Ectodermal cell (in vitro differentiated cells): ENCODE data around the gene PGS1.
A peak's percentile ranks its signal among the peaks of the same experiment; 100 is the strongest.

Source experiments
- H3K27ac ChIP-seq: 2 replicates; pipeline ENCODE4 v1.7.0; 2013; ENCODE audit warnings: mild to moderate bottlenecking, low read depth, low read length; ENCODE audit not compliant: insufficient read depth, poor library complexity, severe bottlenecking
- H3K27me3 ChIP-seq: 2 replicates; pipeline ENCODE4 v1.7.0; 2013; ENCODE audit warnings: mild to moderate bottlenecking, low read length; ENCODE audit not compliant: insufficient read depth, control insufficient read depth, poor library complexity, severe bottlenecking
- H3K36me3 ChIP-seq: one replicate; pipeline ENCODE4 v1.7.0; 2013; ENCODE audit warnings: low read length; ENCODE audit not compliant: control insufficient read depth, insufficient read depth
- H3K4me1 ChIP-seq: one replicate; pipeline ENCODE4 v1.7.0; 2013; ENCODE audit warnings: low read length; ENCODE audit not compliant: control insufficient read depth, insufficient read depth
- H3K4me3 ChIP-seq: 2 replicates; pipeline ENCODE4 v1.7.0; 2013; ENCODE audit warnings: low read depth, low read length, control low read depth; ENCODE audit not compliant: insufficient read depth
- H3K9me3 ChIP-seq: 2 replicates; pipeline ENCODE4 v1.7.0; 2013; ENCODE audit warnings: mild to moderate bottlenecking, low read length, moderate library complexity; ENCODE audit not compliant: control insufficient read depth
- WGBS, 2 experiments: methylation state at CpG; one replicate each; pipeline ENCODE4 v1.1.7; 2013; ENCODE audit warnings: missing lambda C conversion rate in 2 of 2; 5-methylcytosine and 5-hydroxymethylcytosine counted together

Gene PGS1

GRCh38 chr17:78374189-78374588, 4.3 kb upstream of the PGS1 start:
- Histone ChIP-seq H3K4me3 (no peak overlapping the region), H3K27me3 (no peaks in the 10 kb centered on the region), H3K27ac (peak overlapping the region; percentile 68), H3K4me1 (peaks cover 49% of the 10 kb centered on the region), H3K36me3 (no peaks in the 10 kb centered on the region), H3K9me3 (no peaks in the 10 kb centered on the region)
- WGBS, 2 experiments, result 45 to 49% methylated on average over 6 of the region's 6 CpGs

- Histone ChIP-seq H3K36me3 (no peaks in the 10 kb centered on the region), H3K4me3 (no peak overlapping the region), H3K27ac (peak overlapping the region; percentile 68), H3K4me1 (peaks cover 47% of the 10 kb centered on the region), H3K9me3 (no peaks in the 10 kb centered on the region), H3K27me3 (no peaks in the 10 kb centered on the region)
- WGBS, 2 experiments, result 38 to 43% methylated on average over 14 of the region's 14 CpGs
Observed at GRCh38 chr17:78374631-78375274, 3.7 kb upstream of the PGS1 start.

GRCh38 chr17:78375401-78376151, 2.9 kb upstream of the PGS1 start:
- Histone ChIP-seq H3K27ac (peak overlapping the region; percentile 68), H3K27me3 (no peaks in the 10 kb centered on the region), H3K36me3 (no peaks in the 10 kb centered on the region), H3K4me3 (no peak overlapping the region), H3K4me1 (peaks cover 39% of the 10 kb centered on the region), H3K9me3 (no peaks in the 10 kb centered on the region)
- 87 to 88% methylated on average over 9 of the region's 9 CpGs for WGBS, 2 experiments

GRCh38 chr17:78376161-78376560, 2.3 kb upstream of the PGS1 start:
- H3K4me1 ChIP-seq, result peaks cover 39% of the 10 kb centered on the region

GRCh38 chr17:78377858-78378224, 608 bp upstream of the PGS1 start:
- H3K36me3 ChIP-seq, result no peaks in the 10 kb centered on the region
- peak overlapping the region; percentile 97 for H3K4me3 ChIP-seq
- no peak overlapping the region for H3K27ac ChIP-seq
- WGBS, 2 experiments, result 89 to 91% methylated on average over 14 of the region's 14 CpGs
- peaks cover 35% of the 10 kb centered on the region for H3K4me1 ChIP-seq
- H3K9me3 ChIP-seq, result no peaks in the 10 kb centered on the region
- no peaks in the 10 kb centered on the region for H3K27me3 ChIP-seq

More at GRCh38 chr17:78376161-78376560, 2.3 kb upstream of the PGS1 start:
- no peak overlapping the region for H3K4me3 ChIP-seq
- no peaks in the 10 kb centered on the region for H3K9me3 ChIP-seq
- H3K27me3 ChIP-seq, result no peaks in the 10 kb centered on the region
- 93 to 99% methylated on average over 4 of the region's 5 CpGs for WGBS, 2 experiments
- no peak overlapping the region for H3K27ac ChIP-seq
- H3K36me3 ChIP-seq, result no peaks in the 10 kb centered on the region

- no peak overlapping the region for H3K27ac ChIP-seq
Observed at GRCh38 chr17:78379131-78379491, 662 bp downstream of the PGS1 start.

GRCh38 chr17:78380370-78380769, 1.9 kb downstream of the PGS1 start:
- peaks cover 19% of the 10 kb centered on the region for H3K4me1 ChIP-seq
- no peak overlapping the region for H3K4me3 ChIP-seq
- no peaks in the 10 kb centered on the region for H3K36me3 ChIP-seq
- H3K9me3 ChIP-seq, result no peaks in the 10 kb centered on the region
- no peaks in the 10 kb centered on the region for H3K27me3 ChIP-seq
- WGBS, 2 experiments, result 90 to 94% methylated on average over 5 of the region's 5 CpGs
- H3K27ac ChIP-seq, result no peak overlapping the region

More at GRCh38 chr17:78379131-78379491, 662 bp downstream of the PGS1 start:
- Histone ChIP-seq H3K9me3 (no peaks in the 10 kb centered on the region), H3K27me3 (no peaks in the 10 kb centered on the region), H3K4me3 (peak overlapping the region; percentile 97), H3K36me3 (no peaks in the 10 kb centered on the region), H3K4me1 (peaks cover 31% of the 10 kb centered on the region)
- WGBS, 2 experiments, result 12 to 20% methylated on average over 7 of the region's 7 CpGs

GRCh38 chr17:78381601-78382232, 3.3 kb downstream of the PGS1 start:
- H3K9me3 ChIP-seq, result no peaks in the 10 kb centered on the region
- H3K27ac ChIP-seq, result no peak overlapping the region
- peaks cover 23% of the 10 kb centered on the region for H3K4me1 ChIP-seq
- no peaks in the 10 kb centered on the region for H3K36me3 ChIP-seq
- no peaks in the 10 kb centered on the region for H3K27me3 ChIP-seq
- no peak overlapping the region for H3K4me3 ChIP-seq
- 62 to 71% methylated on average over 12 of the region's 12 CpGs for WGBS, 2 experiments

GRCh38 chr17:78383725-78384471, 5.4 kb downstream of the PGS1 start:
- H3K27me3 ChIP-seq, result no peaks in the 10 kb centered on the region
- H3K4me1 ChIP-seq, result peaks cover 23% of the 10 kb centered on the region
- H3K4me3 ChIP-seq, result no peak overlapping the region
- no peaks in the 10 kb centered on the region for H3K36me3 ChIP-seq
- no peaks in the 10 kb centered on the region for H3K9me3 ChIP-seq
- no peak overlapping the region for H3K27ac ChIP-seq
- WGBS, 2 experiments, result 87 to 90% methylated on average over 15 of the region's 15 CpGs
